ENCODE measurements around the gene AVPI1.
"Not testable (repeated sequence)": the region's sequence is repeated elsewhere in the genome, so short reads cannot be mapped to it uniquely, and the experiment has no call there.

The AVPI1 gene

GRCh38 chr10:97656777-97657176 is 30.3 kb downstream of the AVPI1 start:
- Histone ChIP-seq H3K9me3 (ENCODE audit: insufficient read depth, low read length) (no peaks in the 10 kb centered on the region), H3K36me3 (ENCODE audit: insufficient read depth, insufficient read length, low read length) (peaks cover 50% of the 10 kb centered on the region), H3K27me3 (ENCODE audit: insufficient read depth, insufficient read length) (no peaks in the 10 kb centered on the region), H3K4me3 (ENCODE audit: insufficient read length, low read depth) (no peak overlapping the region), H3K4me1 (ENCODE audit: insufficient read depth, insufficient read length) (no peaks in the 10 kb centered on the region), H3K9ac (ENCODE audit: insufficient read length, low read depth) (no peak overlapping the region)
- TF ChIP-seq SUZ12 (IDR thresholded peaks at IDR 0.05; ENCODE audit: extremely low read depth, insufficient read depth, insufficient read length) (no peak), YY1 (IDR thresholded peaks at IDR 0.05; ENCODE audit: insufficient read depth, insufficient read length) (no peak), ZNF274 (IDR thresholded peaks at IDR 0.05; ENCODE audit: low read depth, low read length) (no peak)
- DNase-seq (ENCODE audit: low read depth, low spot score): no peak

GRCh38 chr10:97651773-97652172 is 35.3 kb downstream of the AVPI1 start:
- Histone ChIP-seq H3K9me3 (ENCODE audit: insufficient read depth, low read length) (no peaks in the 10 kb centered on the region), H3K36me3 (ENCODE audit: insufficient read depth, insufficient read length, low read length) (peaks cover 49% of the 10 kb centered on the region), H3K27me3 (ENCODE audit: insufficient read depth, insufficient read length) (no peaks in the 10 kb centered on the region), H3K4me3 (ENCODE audit: insufficient read length, low read depth) (no peak overlapping the region), H3K4me1 (ENCODE audit: insufficient read depth, insufficient read length) (no peaks in the 10 kb centered on the region), H3K9ac (ENCODE audit: insufficient read length, low read depth) (no peak overlapping the region)
- no peak for DNase-seq (ENCODE audit: low read depth, low spot score)
- TF ChIP-seq ZNF274 (IDR thresholded peaks at IDR 0.05; ENCODE audit: low read depth, low read length) (no peak), SUZ12 (IDR thresholded peaks at IDR 0.05; ENCODE audit: extremely low read depth, insufficient read depth, insufficient read length) (no peak), YY1 (IDR thresholded peaks at IDR 0.05; ENCODE audit: insufficient read depth, insufficient read length) (no peak)

DNA sequence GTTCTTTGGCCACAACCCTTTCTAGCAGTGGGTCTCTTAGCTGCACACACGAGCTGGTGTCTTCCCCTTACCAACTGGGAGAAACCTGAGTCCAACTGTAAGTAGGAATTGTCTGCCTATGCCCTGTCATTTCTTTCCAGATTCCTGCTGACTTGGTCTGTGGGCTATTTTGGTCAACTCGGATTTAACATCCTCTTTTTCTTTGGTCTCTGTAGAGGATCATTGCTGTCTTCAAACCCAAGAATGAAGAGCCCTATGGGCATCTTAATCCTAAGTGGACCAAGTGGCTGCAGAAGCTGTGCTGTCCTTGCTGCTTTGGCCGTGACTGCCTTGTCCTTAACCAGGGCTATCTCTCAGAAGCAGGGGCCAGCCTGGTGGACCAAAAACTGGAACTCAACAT is 36.3 kb downstream of the AVPI1 start:
- Histone ChIP-seq H3K4me1 (ENCODE audit: insufficient read depth, insufficient read length) (no peaks in the 10 kb centered on the region), H3K9me3 (ENCODE audit: insufficient read depth, low read length) (no peaks in the 10 kb centered on the region), H3K9ac (ENCODE audit: insufficient read length, low read depth) (no peak overlapping the region), H3K4me3 (ENCODE audit: insufficient read length, low read depth) (no peak overlapping the region), H3K27me3 (ENCODE audit: insufficient read depth, insufficient read length) (no peaks in the 10 kb centered on the region), H3K36me3 (ENCODE audit: insufficient read depth, insufficient read length, low read length) (peaks cover 39% of the 10 kb centered on the region)
- TF ChIP-seq ZNF274 (IDR thresholded peaks at IDR 0.05; ENCODE audit: low read depth, low read length) (no peak), SUZ12 (IDR thresholded peaks at IDR 0.05; ENCODE audit: extremely low read depth, insufficient read depth, insufficient read length) (no peak)
- no peak for DNase-seq (ENCODE audit: low read depth, low spot score)

DNA sequence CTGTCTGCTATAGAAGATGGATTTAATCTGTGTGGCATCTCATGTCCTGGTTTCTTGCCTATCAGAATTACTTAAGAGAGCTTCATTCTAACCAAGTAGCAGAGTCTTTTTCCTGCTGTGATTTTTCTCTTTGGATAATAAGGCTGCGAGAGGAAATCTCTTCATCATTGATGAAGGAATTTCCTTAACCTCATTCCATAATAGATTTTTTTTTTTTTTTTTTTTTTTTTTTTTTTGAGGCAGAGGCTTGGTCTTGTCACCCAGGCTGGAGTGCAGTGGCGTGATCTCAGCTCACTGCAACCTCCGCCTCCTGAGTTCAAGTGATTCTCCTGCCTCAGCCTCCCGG is 37.7 kb downstream of the AVPI1 start:
- H3K27me3 ChIP-seq (ENCODE audit: insufficient read depth, insufficient read length); H3K9me3 ChIP-seq (ENCODE audit: insufficient read depth, low read length); H3K4me3 ChIP-seq (ENCODE audit: insufficient read length, low read depth); H3K9ac ChIP-seq (ENCODE audit: insufficient read length, low read depth); H3K4me1 ChIP-seq (ENCODE audit: insufficient read depth, insufficient read length); DNase-seq (ENCODE audit: low read depth, low spot score): not testable (repeated sequence)
- H3K36me3 ChIP-seq (ENCODE audit: insufficient read depth, insufficient read length, low read length): peaks cover 42% of the 10 kb centered on the region

DNA sequence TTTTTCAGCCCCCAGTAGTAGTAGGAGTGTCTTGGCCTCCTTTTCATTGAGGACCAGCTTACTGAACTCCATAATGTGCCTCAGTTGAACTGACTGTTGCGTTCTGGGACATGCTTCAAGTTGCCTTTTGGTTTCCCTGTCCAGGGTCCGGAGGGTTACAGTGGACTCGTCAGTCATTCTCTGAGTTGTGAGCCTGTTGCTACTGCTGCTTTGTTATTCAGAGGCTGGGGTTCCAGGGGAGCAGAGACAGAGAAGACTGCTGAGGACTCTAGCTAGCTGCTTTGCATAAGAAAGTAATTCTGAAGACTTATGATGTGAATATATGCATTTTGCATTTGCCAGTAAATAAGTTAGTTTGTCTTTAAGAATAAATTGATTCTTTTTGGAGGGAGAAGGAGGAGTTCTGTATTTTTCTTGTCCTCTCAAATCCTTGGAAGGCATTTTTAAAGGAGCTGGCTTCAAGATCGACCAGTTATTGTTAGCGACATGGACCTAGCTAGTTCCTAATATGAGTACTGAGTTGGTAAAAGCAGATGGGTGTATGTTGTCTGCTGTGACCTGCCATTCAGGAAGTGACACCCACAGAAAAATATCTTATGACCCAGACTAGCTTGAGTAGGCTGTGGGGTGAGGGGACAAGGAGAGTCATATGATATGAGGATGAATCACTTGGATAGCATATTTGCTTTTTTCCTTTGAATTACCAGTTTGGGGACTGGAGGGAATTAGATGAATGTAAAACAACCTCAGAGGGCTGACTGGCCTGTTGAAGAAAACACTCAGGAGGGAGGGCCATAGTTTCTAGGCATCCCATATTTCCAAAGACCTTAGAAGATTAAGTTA is 38.3 kb downstream of the AVPI1 start:
- Histone ChIP-seq H3K9me3 (ENCODE audit: insufficient read depth, low read length) (no peaks in the 10 kb centered on the region), H3K9ac (ENCODE audit: insufficient read length, low read depth) (no peak overlapping the region), H3K4me3 (ENCODE audit: insufficient read length, low read depth) (no peak overlapping the region), H3K27me3 (ENCODE audit: insufficient read depth, insufficient read length) (no peaks in the 10 kb centered on the region), H3K4me1 (ENCODE audit: insufficient read depth, insufficient read length) (no peaks in the 10 kb centered on the region), H3K36me3 (ENCODE audit: insufficient read depth, insufficient read length, low read length) (peaks cover 37% of the 10 kb centered on the region)
- no peak for TF ChIP-seq ZNF274 (IDR thresholded peaks at IDR 0.05; ENCODE audit: low read depth, low read length)
- no peak for TF ChIP-seq YY1 (IDR thresholded peaks at IDR 0.05; ENCODE audit: insufficient read depth, insufficient read length)
- TF ChIP-seq SUZ12 (IDR thresholded peaks at IDR 0.05; ENCODE audit: extremely low read depth, insufficient read depth, insufficient read length): no peak
- DNase-seq (ENCODE audit: low read depth, low spot score): no peak

DNA sequence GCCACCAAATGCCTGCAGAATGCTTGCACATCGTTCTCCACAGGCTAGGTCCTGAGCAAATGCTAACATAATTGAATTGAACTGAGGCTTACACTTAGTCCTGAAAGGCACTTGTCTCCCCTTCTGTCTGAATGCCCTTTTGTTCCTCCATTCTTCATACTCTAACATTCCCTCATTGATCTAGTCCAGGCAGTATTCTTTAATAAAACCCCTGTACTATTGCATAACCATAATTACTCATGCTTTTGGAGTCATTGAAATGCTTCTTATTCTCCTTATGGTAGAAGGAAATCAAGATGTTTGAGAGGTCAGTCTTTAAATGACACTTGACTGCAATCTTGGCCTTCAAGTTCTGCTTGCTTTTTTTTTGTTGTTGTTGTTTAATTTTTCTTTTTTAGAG is 39.5 kb downstream of the AVPI1 start:
- no peak for TF ChIP-seq SUZ12 (IDR thresholded peaks at IDR 0.05; ENCODE audit: extremely low read depth, insufficient read depth, insufficient read length)
- no peak for TF ChIP-seq YY1 (IDR thresholded peaks at IDR 0.05; ENCODE audit: insufficient read depth, insufficient read length)
- TF ChIP-seq ZNF274 (IDR thresholded peaks at IDR 0.05; ENCODE audit: low read depth, low read length): no peak
- Histone ChIP-seq H3K9me3 (ENCODE audit: insufficient read depth, low read length) (no peaks in the 10 kb centered on the region), H3K27me3 (ENCODE audit: insufficient read depth, insufficient read length) (no peaks in the 10 kb centered on the region), H3K36me3 (ENCODE audit: insufficient read depth, insufficient read length, low read length) (peaks cover 32% of the 10 kb centered on the region), H3K4me3 (ENCODE audit: insufficient read length, low read depth) (no peak overlapping the region), H3K4me1 (ENCODE audit: insufficient read depth, insufficient read length) (no peaks in the 10 kb centered on the region), H3K9ac (ENCODE audit: insufficient read length, low read depth) (no peak overlapping the region)
- no peak for DNase-seq (ENCODE audit: low read depth, low spot score)

- TF ChIP-seq YY1 (IDR thresholded peaks at IDR 0.05; ENCODE audit: insufficient read depth, insufficient read length) (no peak), SUZ12 (IDR thresholded peaks at IDR 0.05; ENCODE audit: extremely low read depth, insufficient read depth, insufficient read length) (no peak)
These were observed 42.1 kb downstream of the AVPI1 start for GRCh38 chr10:97644936-97645335.

More at GRCh38 chr10:97644936-97645335, 42.1 kb downstream of the AVPI1 start:
- Histone ChIP-seq H3K27me3 (ENCODE audit: insufficient read depth, insufficient read length) (no peaks in the 10 kb centered on the region), H3K4me1 (ENCODE audit: insufficient read depth, insufficient read length) (no peaks in the 10 kb centered on the region), H3K4me3 (ENCODE audit: insufficient read length, low read depth) (no peak overlapping the region), H3K9me3 (ENCODE audit: insufficient read depth, low read length) (no peaks in the 10 kb centered on the region), H3K36me3 (ENCODE audit: insufficient read depth, insufficient read length, low read length) (peaks cover 12% of the 10 kb centered on the region), H3K9ac (ENCODE audit: insufficient read length, low read depth) (no peak overlapping the region)
- DNase-seq (ENCODE audit: low read depth, low spot score): no peak

Measured in NT2/D1 (cell line).